HEK293T (cell line): Measurements from ENCODE around the gene ARHGAP8.

Source experiments
- ARNT ChIP-seq: fragments of 450-650 bp; IDR thresholded peaks from 2 replicates; pipeline ENCODE4 v1.6.1; 2017; ENCODE audit warnings: mild to moderate bottlenecking
- BHLHE40 ChIP-seq: fragments of 450-650 bp; IDR thresholded peaks from 2 replicates; pipeline ENCODE4 v1.6.1; 2016; ENCODE audit warnings: mild to moderate bottlenecking, moderate library complexity, borderline replicate concordance
- CTBP1 ChIP-seq: fragments of 450-650 bp; IDR thresholded peaks from 2 replicates; pipeline ENCODE4 v1.6.1; 2016; ENCODE audit warnings: borderline replicate concordance
- FOXK2 ChIP-seq: fragments of 450-650 bp; IDR thresholded peaks from 2 replicates; pipeline ENCODE4 v1.6.1; 2016; ENCODE audit warnings: mild to moderate bottlenecking
- LEF1 ChIP-seq: fragments of 450-650 bp; IDR thresholded peaks from 2 replicates; pipeline ENCODE4 v1.6.1; 2017; ENCODE audit warnings: mild to moderate bottlenecking, borderline replicate concordance
- PKNOX1 ChIP-seq: fragments of 450-650 bp; IDR thresholded peaks from 2 replicates; pipeline ENCODE4 v1.6.1; 2016
- SP1 ChIP-seq: fragments of 450-650 bp; IDR thresholded peaks from 2 replicates; pipeline ENCODE4 v1.6.1; 2017
- SUZ12 ChIP-seq: fragments of 450-650 bp; IDR thresholded peaks from 2 replicates; pipeline ENCODE4 v1.6.1; 2016; ENCODE audit warnings: mild to moderate bottlenecking
- TARDBP ChIP-seq: fragments of 450-650 bp; IDR thresholded peaks from 2 replicates; pipeline ENCODE4 v1.6.1; 2016

- TF ChIP-seq LEF1 (no peak), SUZ12 (no peak), CTBP1 (no peak), SP1 (no peak), ARNT (no peak), BHLHE40 (no peak), PKNOX1 (no peak), FOXK2 (no peak), TARDBP (no peak)
Measured at GRCh38 chr22:44736581-44737405, 15.6 kb upstream of the ARHGAP8 start.
